IMR-90 (cell line): ENCODE measurements around the gene TANGO6. TPM values are rescaled to one million over a fixed set of nuclear protein-coding genes. Genes with fewer than 3 reads are reported as not detected.

Experiments used
- ATAC-seq: fragments of 200-7000 bp; cut with Tn5 transposase; 2 replicates; pipeline ENCODE4 v1.9.1; 2020; ENCODE audit warnings: low read depth, mild to moderate bottlenecking, moderate library complexity
- BruUV-seq: library from RNA; stranded (reverse); fragments of 400-500 nt; replicated peaks from 2 replicates; lab custom pipeline; 2021; lab: Mats Ljungman, UMichigan
- CTCF ChIA-PET: fragments of 300-600 bp; formaldehyde crosslinking; extraction: SDS; loops from one replicate; lab custom pipeline; 2021; ENCODE audit warnings: antibody characterized with exemption; lab: Yijun Ruan, JAX
- POLR2A ChIA-PET: fragments of 300-600 bp; sonication (Branson Sonifier 250); formaldehyde crosslinking; loops from one replicate; lab custom pipeline; 2022; ENCODE audit warnings: antibody characterized with exemption; ENCODE audit not compliant: unreplicated experiment; lab: Charles Lee
- DNase-seq: peaks from one replicate; pipeline ENCODE4 v3.0.0; 2013
- H2AFZ ChIP-seq: replicated peaks from 2 replicates; pipeline ENCODE3; 2013; ENCODE audit warnings: low read length, mild to moderate bottlenecking; ENCODE audit not compliant: poor library complexity
- H2AK5ac ChIP-seq: 2 replicates; pipeline ENCODE4 v1.6.1; 2013; ENCODE audit warnings: low read depth, low read length, inconsistent platforms
- H2AK9ac ChIP-seq: replicated peaks from 2 replicates; pipeline ENCODE3; 2013; ENCODE audit warnings: mild to moderate bottlenecking, low read depth, low read length, moderate library complexity; ENCODE audit not compliant: poor library complexity
- H2BK120ac ChIP-seq: 2 replicates; pipeline ENCODE4 v1.6.1; 2013; ENCODE audit warnings: low read depth, low read length, inconsistent platforms
- H2BK15ac ChIP-seq: 3 replicates; pipeline ENCODE4 v1.6.1; 2013; ENCODE audit warnings: low read depth, low read length, inconsistent platforms
- H2BK20ac ChIP-seq: 2 replicates; pipeline ENCODE4 v1.6.1; 2013; ENCODE audit warnings: low read depth, mild to moderate bottlenecking, inconsistent platforms, low read length, moderate library complexity
- H2BK5ac ChIP-seq: 2 replicates; pipeline ENCODE4 v1.6.1; 2013; ENCODE audit warnings: mild to moderate bottlenecking, low read depth, low read length, inconsistent platforms; ENCODE audit not compliant: poor library complexity, severe bottlenecking
- H3K14ac ChIP-seq: replicated peaks from 2 replicates; pipeline ENCODE4 v1.6.1; 2013; ENCODE audit warnings: low read depth, low read length, inconsistent platforms
- H3K18ac ChIP-seq: 2 replicates; pipeline ENCODE4 v1.6.1; 2013; ENCODE audit warnings: low read depth, low read length, control low read depth
- H3K23ac ChIP-seq: 2 replicates; pipeline ENCODE4 v1.6.1; 2013; ENCODE audit warnings: low read depth, low read length, inconsistent platforms
- H3K27ac ChIP-seq: 2 replicates; pipeline ENCODE4 v1.5.1; 2013; ENCODE audit warnings: mild to moderate bottlenecking, control low read depth, low read length; ENCODE audit not compliant: insufficient read depth
- H3K27me3 ChIP-seq: 2 replicates; pipeline ENCODE4 v1.6.1; 2013; ENCODE audit warnings: low read length; ENCODE audit not compliant: control insufficient read depth, insufficient read depth
- H3K36me3 ChIP-seq: 2 replicates; pipeline ENCODE4 v1.6.1; 2013; ENCODE audit warnings: low read length, mixed read lengths; ENCODE audit not compliant: control insufficient read depth, insufficient read depth
- H3K4ac ChIP-seq: 2 replicates; pipeline ENCODE4 v1.6.1; 2013; ENCODE audit warnings: low read depth, low read length, inconsistent platforms
- H3K4me1 ChIP-seq: 2 replicates; pipeline ENCODE4 v1.6.1; 2013; ENCODE audit warnings: low read length, mixed read lengths; ENCODE audit not compliant: control insufficient read depth, insufficient read depth
- H3K4me2 ChIP-seq: 2 replicates; pipeline ENCODE4 v1.6.1; 2013; ENCODE audit warnings: low read depth, mild to moderate bottlenecking, control low read depth, low read length, moderate library complexity
- H3K4me3 ChIP-seq: 2 replicates; pipeline ENCODE4 v1.5.1; 2013; ENCODE audit warnings: low read depth, mild to moderate bottlenecking, control low read depth, low read length, moderate library complexity; ENCODE audit not compliant: insufficient read depth
- H3K56ac ChIP-seq: 2 replicates; pipeline ENCODE4 v1.6.1; 2013; ENCODE audit warnings: low read length, inconsistent platforms; ENCODE audit not compliant: insufficient read depth; ENCODE audit errors: extremely low read depth
- H3K79me1 ChIP-seq, 2 experiments: 2 replicates each; pipeline ENCODE4 v1.6.1; 2013; ENCODE audit warnings: low read length in 2 of 2, inconsistent platforms in 1 of 2, low read depth in 1 of 2
- H3K9ac ChIP-seq: 2 replicates; pipeline ENCODE4 v1.6.1; 2013; ENCODE audit warnings: low read depth, low read length, control low read depth
- H3K9me1 ChIP-seq: 2 replicates; pipeline ENCODE4 v1.6.1; 2013; ENCODE audit warnings: low read length, inconsistent platforms; ENCODE audit not compliant: insufficient read depth
- H3K9me3 ChIP-seq: 2 replicates; pipeline ENCODE4 v1.6.1; 2013; ENCODE audit warnings: low read length; ENCODE audit not compliant: control insufficient read depth, insufficient read depth
- H4K20me1 ChIP-seq: 2 replicates; pipeline ENCODE4 v1.6.1; 2013; ENCODE audit warnings: low read length, inconsistent platforms; ENCODE audit not compliant: insufficient read depth
- H4K5ac ChIP-seq: 2 replicates; pipeline ENCODE4 v1.6.1; 2013; ENCODE audit warnings: mild to moderate bottlenecking, low read depth, low read length, control low read depth
- H4K8ac ChIP-seq, 2 experiments: 2 replicates each; pipeline ENCODE4 v1.6.1; 2013; ENCODE audit warnings: low read depth in 2 of 2, low read length in 2 of 2, control low read depth in 1 of 2, inconsistent platforms in 1 of 2
- H4K91ac ChIP-seq: 2 replicates; pipeline ENCODE4 v1.6.1; 2013; ENCODE audit warnings: low read depth, low read length, inconsistent platforms; ENCODE audit not compliant: insufficient read depth
- BHLHE40 ChIP-seq: fragments of 150-350 bp; IDR thresholded peaks from 2 replicates; pipeline ENCODE4 v1.6.1; 2016; ENCODE audit warnings: mild to moderate bottlenecking, low read depth, low read length
- MXI1 ChIP-seq: IDR thresholded peaks from 2 replicates; pipeline ENCODE4 v1.6.1; 2012; ENCODE audit warnings: low read depth, mild to moderate bottlenecking, low read length, moderate library complexity, borderline replicate concordance
- RAD21 ChIP-seq: IDR thresholded peaks from 2 replicates; pipeline ENCODE4 v1.6.1; 2012; ENCODE audit warnings: low read length, improper control_type of control experiment
- RCOR1 ChIP-seq: IDR thresholded peaks from 2 replicates; pipeline ENCODE4 v1.6.1; 2012; ENCODE audit warnings: mild to moderate bottlenecking, low read length, improper control_type of control experiment; ENCODE audit not compliant: insufficient replicate concordance
- dilution Hi-C: fragments of 300-500 bp; cut with HindIII; formaldehyde crosslinking; loops from one replicate; pipeline ENCODE4 v1.14.3; 2018; ENCODE audit warnings: low sequenced_read_pairs; ENCODE audit not compliant: unreplicated experiment
- in situ Hi-C: fragments of 300-500 bp; cut with MboI; formaldehyde crosslinking; loops from 3 replicates; pipeline ENCODE4 v1.14.3; 2019; ENCODE audit warnings: low sequenced_read_pairs, inconsistent platforms, mixed read lengths
- intact Hi-C: fragments of 100-400 bp; cut with micrococcal nuclease; formaldehyde crosslinking; loops from 2 replicates; pipeline ENCODE4 v1.10.0; 2022
- polyA plus RNA-seq, 3 experiments: library from polyadenylated mRNA; depleted of rRNA; stranded (reverse); fragments of >200 nt; gene quantifications; 2 replicates each; pipeline ENCODE4 v1.2.3, GENCODE V29; 2012; ENCODE audit warnings: low replicate concordance in 1 of 3
- total RNA-seq: library from RNA; depleted of rRNA; stranded (reverse); fragments of >200 nt; gene quantifications from 2 replicates; pipeline ENCODE4 v1.2.3, GENCODE V29; 2012
- TF ChIP-seq, protein P1 (sequence below): conservative IDR thresholded peaks from 2 replicates; pipeline ENCODE4 v1.5.1; 2012; ENCODE audit warnings: mild to moderate bottlenecking, low read depth, low read length, improper control_type of control experiment

TANGO6 gene
- total and polyA plus RNA-seq, 2 of the 4 experiments (the other 2 are of a cell fraction), result 6.7 to 22.4 TPM

DNA sequence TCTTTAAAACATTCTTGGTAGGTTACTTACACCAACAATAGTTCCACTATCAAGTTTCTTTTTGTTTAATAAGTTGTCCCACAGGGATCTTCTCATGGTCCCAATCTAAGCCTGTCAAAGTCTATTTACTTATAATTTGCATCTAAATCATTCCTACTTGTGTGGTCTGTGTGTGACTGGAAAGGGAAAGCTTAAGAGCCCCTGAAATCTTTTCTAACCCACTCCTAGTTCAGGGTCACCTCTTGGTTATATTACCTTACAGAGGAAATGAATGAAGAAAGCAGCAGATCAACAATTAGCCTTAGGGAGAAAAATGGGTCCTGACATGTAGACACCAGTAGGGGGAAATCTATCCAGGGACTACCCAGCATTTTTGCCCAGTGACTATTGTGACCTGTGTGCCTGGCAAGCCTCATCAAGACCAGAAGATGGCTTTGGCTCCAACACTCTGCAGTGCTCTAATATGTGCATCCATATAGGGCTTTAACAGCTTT is 151.7 kb downstream of the TANGO6 start:
- Histone ChIP-seq H2AK9ac (no peak overlapping the region), H3K4me3 (no peak overlapping the region), H3K9ac (no peak overlapping the region), H3K14ac (peak overlapping the region; percentile 4; the same call in 1 of the 2 replicates), H2AK5ac (no peak overlapping the region), H4K8ac (no peak overlapping the region), H3K27ac (0 out of 2 replicates have a peak overlapping the region, but pooled peaks have one; percentile 6), H3K4me1 (peaks cover 16% of the 10 kb centered on the region), H3K56ac (no peak overlapping the region), H4K91ac (no peak overlapping the region), H3K9me3 (no peaks in the 10 kb centered on the region), H2BK20ac (peak overlapping the region; percentile 14; the same call in 1 of the 2 replicates), H2BK15ac (0 out of 3 replicates have a peak overlapping the region, but pooled peaks have one; percentile 0), H3K27me3 (no peaks in the 10 kb centered on the region), H4K5ac (peak overlapping the region; percentile 84; the same call in 1 of the 2 replicates), H3K23ac (peak overlapping the region; percentile 2; the same call in 1 of the 2 replicates), H4K20me1 (no peaks in the 10 kb centered on the region), H3K18ac (peak overlapping the region; percentile 22; the same call in 1 of the 2 replicates), H3K4ac (peak overlapping the region; percentile 4), H3K79me1 (no peaks in the 10 kb centered on the region; a peak in 1 of 4 replicates), H2BK5ac (peak overlapping the region; percentile 79), H3K4me2 (peak overlapping the region; percentile 51; the same call in 1 of the 2 replicates), H2BK120ac (peak overlapping the region; percentile 33; the same call in 1 of the 2 replicates), H3K9me1 (no peaks in the 10 kb centered on the region; the same call in 1 of the 2 replicates), H2AFZ (no peak overlapping the region), H3K36me3 (no peaks in the 10 kb centered on the region)
- BruUV-seq, result no TSS peak
- dilution Hi-C loops, result no loop called here
- DNase-seq (peak; percentile 58), ATAC-seq (peak; percentile 34)
- POLR2A ChIA-PET, result no interaction called here
- intact Hi-C loops, result no loop called here
- in situ Hi-C loops, result no loop called here
- CTCF ChIA-PET, result interaction anchor here (1.3 to 1.5 kb wide), 3 partner anchors 9 to 86 kb away, joined by 3 read pairs; no protein-coding TSS in a partner anchor
- TF ChIP-seq BHLHE40 (no peak), MXI1 (no peak), RAD21 (peak; percentile 33; the same call in 1 of the 2 replicates), RCOR1 (no peak)
- TF ChIP-seq, protein P1, sequence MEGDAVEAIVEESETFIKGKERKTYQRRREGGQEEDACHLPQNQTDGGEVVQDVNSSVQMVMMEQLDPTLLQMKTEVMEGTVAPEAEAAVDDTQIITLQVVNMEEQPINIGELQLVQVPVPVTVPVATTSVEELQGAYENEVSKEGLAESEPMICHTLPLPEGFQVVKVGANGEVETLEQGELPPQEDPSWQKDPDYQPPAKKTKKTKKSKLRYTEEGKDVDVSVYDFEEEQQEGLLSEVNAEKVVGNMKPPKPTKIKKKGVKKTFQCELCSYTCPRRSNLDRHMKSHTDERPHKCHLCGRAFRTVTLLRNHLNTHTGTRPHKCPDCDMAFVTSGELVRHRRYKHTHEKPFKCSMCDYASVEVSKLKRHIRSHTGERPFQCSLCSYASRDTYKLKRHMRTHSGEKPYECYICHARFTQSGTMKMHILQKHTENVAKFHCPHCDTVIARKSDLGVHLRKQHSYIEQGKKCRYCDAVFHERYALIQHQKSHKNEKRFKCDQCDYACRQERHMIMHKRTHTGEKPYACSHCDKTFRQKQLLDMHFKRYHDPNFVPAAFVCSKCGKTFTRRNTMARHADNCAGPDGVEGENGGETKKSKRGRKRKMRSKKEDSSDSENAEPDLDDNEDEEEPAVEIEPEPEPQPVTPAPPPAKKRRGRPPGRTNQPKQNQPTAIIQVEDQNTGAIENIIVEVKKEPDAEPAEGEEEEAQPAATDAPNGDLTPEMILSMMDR, result peak; percentile 39; the same call in 1 of the 2 replicates
